CD4-positive, alpha-beta T cell treated with Interleukin-15 for 1 hour (primary cell): ENCODE results near the gene PKD2.

Experiments used
- DNase-seq: peaks from one replicate; pipeline ENCODE4 v3.0.0-alpha.2; 2020

The PKD2 gene

GRCh38 chr4:88028946-88029345 is 21.5 kb downstream of the PKD2 start:
- no peak for DNase-seq

- no peak for DNase-seq
These were observed 22.1 kb downstream of the PKD2 start for GRCh38 chr4:88029556-88029955.

GRCh38 chr4:88030565-88031310 is 23.3 kb downstream of the PKD2 start:
- no peak for DNase-seq

GRCh38 chr4:88033309-88033708 is 25.9 kb downstream of the PKD2 start:
- DNase-seq = no peak

GRCh38 chr4:88035292-88035691 is 27.9 kb downstream of the PKD2 start:
- DNase-seq = no peak

GRCh38 chr4:88037447-88037846 is 30.0 kb downstream of the PKD2 start:
- no peak for DNase-seq

GRCh38 chr4:88037936-88038335 is 30.5 kb downstream of the PKD2 start:
- DNase-seq = no peak

GRCh38 chr4:88040707-88041106 is 33.3 kb downstream of the PKD2 start:
- DNase-seq = no peak

- DNase-seq = no peak
These were observed 34.2 kb downstream of the PKD2 start for GRCh38 chr4:88041626-88042025.

GRCh38 chr4:88043001-88043400 is 35.6 kb downstream of the PKD2 start:
- DNase-seq = no peak

- DNase-seq = no peak
These were observed 36.3 kb downstream of the PKD2 start for GRCh38 chr4:88043586-88044340.

GRCh38 chr4:88045021-88045420 is 37.6 kb downstream of the PKD2 start:
- no peak for DNase-seq

GRCh38 chr4:88054229-88054628 is 46.8 kb downstream of the PKD2 start:
- DNase-seq = no peak

- no peak for DNase-seq
These were observed 47.5 kb downstream of the PKD2 start for GRCh38 chr4:88054901-88055300.

GRCh38 chr4:88058295-88058694 is 50.9 kb downstream of the PKD2 start:
- DNase-seq = no peak

- no peak for DNase-seq
These were observed 52.3 kb downstream of the PKD2 start for GRCh38 chr4:88059766-88060165.

- no peak for DNase-seq
These were observed 53.0 kb downstream of the PKD2 start for GRCh38 chr4:88060431-88060830.

- DNase-seq = no peak
These were observed 54.9 kb downstream of the PKD2 start for GRCh38 chr4:88062311-88062710.

- DNase-seq = no peak
These were observed 55.4 kb downstream of the PKD2 start for GRCh38 chr4:88062843-88063242.

- no peak for DNase-seq
These were observed 56.3 kb downstream of the PKD2 start for GRCh38 chr4:88063634-88064296.

- DNase-seq = no peak
These were observed 57.0 kb downstream of the PKD2 start for GRCh38 chr4:88064410-88064809.

- no peak for DNase-seq
These were observed 62.6 kb downstream of the PKD2 start for GRCh38 chr4:88070031-88070430.

GRCh38 chr4:88075336-88075735 is 67.9 kb downstream of the PKD2 start:
- no peak for DNase-seq

- no peak for DNase-seq
These were observed 70.6 kb downstream of the PKD2 start for GRCh38 chr4:88077911-88078524.
